Measurements from ENCODE around the gene POLR1A.

The POLR1A gene

DNA sequence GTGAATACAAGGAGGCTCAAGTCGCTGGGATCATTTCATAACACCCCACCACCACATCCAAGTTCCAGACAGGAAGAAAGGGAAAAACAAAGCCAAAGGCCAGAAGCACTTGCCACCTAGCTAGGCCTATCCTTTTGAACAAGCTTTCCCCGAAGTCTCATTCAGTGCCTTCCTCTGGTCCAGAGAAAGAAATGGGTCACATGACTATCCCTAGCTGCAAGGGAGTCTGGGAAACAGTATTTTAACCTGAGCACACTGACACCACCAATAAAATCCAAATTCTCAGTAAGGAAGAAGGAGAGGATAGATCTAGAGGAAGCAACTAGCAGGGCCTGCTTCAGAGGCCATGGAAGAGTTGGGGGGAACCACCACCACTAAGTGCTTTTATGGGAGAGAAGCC lies 91.2 kb downstream of the POLR1A start:
- Histone ChIP-seq H3K4me3 (IDR thresholded peaks at IDR 0.05; ENCODE audit: insufficient read depth, low read depth, low read length) (no peak overlapping the region), H3K27ac (no peak overlapping the region), H3K27me3 (ENCODE audit: insufficient read depth, low read depth) (no peaks in the 10 kb centered on the region), H3K36me3 (ENCODE audit: insufficient read depth) (no peaks in the 10 kb centered on the region), H3K79me2 (ENCODE audit: insufficient read depth, low read depth) (no peaks in the 10 kb centered on the region), H3K9ac (no peak overlapping the region), H3K4me2 (no peak overlapping the region), H4K20me1 (ENCODE audit: insufficient read depth) (no peaks in the 10 kb centered on the region), H2AFZ (ENCODE audit: low read depth) (no peak overlapping the region), H3K4me1 (ENCODE audit: low read depth, poor library complexity, severe bottlenecking) (no peaks in the 10 kb centered on the region)
- TF ChIP-seq, protein P1, sequence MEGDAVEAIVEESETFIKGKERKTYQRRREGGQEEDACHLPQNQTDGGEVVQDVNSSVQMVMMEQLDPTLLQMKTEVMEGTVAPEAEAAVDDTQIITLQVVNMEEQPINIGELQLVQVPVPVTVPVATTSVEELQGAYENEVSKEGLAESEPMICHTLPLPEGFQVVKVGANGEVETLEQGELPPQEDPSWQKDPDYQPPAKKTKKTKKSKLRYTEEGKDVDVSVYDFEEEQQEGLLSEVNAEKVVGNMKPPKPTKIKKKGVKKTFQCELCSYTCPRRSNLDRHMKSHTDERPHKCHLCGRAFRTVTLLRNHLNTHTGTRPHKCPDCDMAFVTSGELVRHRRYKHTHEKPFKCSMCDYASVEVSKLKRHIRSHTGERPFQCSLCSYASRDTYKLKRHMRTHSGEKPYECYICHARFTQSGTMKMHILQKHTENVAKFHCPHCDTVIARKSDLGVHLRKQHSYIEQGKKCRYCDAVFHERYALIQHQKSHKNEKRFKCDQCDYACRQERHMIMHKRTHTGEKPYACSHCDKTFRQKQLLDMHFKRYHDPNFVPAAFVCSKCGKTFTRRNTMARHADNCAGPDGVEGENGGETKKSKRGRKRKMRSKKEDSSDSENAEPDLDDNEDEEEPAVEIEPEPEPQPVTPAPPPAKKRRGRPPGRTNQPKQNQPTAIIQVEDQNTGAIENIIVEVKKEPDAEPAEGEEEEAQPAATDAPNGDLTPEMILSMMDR (conservative IDR thresholded peaks at IDR 0.05; ENCODE audit: low read depth, low read length): no peak

DNA sequence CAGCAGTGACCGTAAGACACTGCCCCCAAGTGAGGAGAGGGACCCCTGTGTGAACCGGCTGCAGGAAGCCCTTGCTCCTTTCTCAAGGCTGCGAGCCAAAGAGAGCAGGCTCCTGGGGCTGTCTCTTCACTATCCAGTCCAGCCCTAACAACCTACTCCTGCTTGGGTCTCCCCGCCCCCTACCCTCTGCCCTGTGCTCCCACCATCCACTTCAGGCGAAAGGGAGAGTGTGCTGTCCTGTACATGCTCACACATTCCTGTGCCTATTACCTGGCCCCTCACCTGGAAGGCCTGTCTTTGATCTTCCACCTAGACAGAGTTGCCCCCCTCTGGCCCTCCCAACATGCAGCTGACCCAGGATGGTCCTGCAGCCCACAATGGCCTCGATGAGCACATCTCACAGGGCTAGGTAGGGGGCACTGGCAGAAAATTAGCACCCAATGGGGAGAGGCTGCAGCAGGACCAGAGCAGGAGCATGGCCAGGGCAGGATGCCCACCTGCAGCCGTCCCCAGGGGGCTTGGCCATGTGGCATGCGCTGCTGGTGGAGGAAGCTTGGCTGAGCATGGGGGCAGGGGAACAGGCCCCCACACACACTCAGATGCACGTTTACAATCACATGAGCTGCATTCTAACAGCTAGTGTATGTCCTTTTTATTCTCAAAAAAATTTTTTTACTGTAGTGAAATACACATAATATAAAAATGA lies 93.5 kb downstream of the POLR1A start:
- no peaks in the 10 kb centered on the region for H3K36me3 ChIP-seq (ENCODE audit: insufficient read depth)
- no peak overlapping the region for H3K27ac ChIP-seq
- H4K20me1 ChIP-seq (ENCODE audit: insufficient read depth): no peaks in the 10 kb centered on the region
- H3K9ac ChIP-seq: no peak overlapping the region
- H3K27me3 ChIP-seq (ENCODE audit: insufficient read depth, low read depth): no peaks in the 10 kb centered on the region
- H3K4me3 ChIP-seq (IDR thresholded peaks at IDR 0.05; ENCODE audit: insufficient read depth, low read depth, low read length): no peak overlapping the region
- H3K4me2 ChIP-seq: no peak overlapping the region
- no peak overlapping the region for H2AFZ ChIP-seq (ENCODE audit: low read depth)
- TF ChIP-seq, protein P1 (conservative IDR thresholded peaks at IDR 0.05; ENCODE audit: low read depth, low read length): no peak
- H3K79me2 ChIP-seq (ENCODE audit: insufficient read depth, low read depth): no peaks in the 10 kb centered on the region
- H3K4me1 ChIP-seq (ENCODE audit: low read depth, poor library complexity, severe bottlenecking): no peaks in the 10 kb centered on the region

DNA sequence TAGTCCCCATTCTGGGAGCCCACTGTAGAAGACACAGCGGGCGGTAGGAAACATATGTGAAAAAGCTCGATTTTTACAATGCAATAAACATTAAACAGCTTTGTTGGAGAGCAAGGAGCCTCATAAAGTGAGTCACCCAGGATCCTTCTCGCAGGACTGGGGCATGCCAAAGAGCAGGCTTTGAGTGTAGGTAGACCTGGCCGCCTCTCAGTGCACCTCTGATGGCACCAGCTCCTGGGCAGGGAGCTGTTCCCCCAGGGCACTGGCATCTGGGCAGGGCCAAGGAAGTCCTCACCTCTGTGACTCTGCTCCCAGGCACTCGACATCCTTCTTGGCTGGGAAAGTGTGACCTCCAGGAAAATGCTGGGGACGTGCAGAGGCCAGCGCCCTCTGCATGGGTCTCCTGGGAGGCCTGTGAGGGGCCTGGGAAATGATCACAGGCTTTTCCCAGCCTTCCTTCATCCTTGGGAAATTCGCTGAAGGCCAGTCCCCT lies 94.2 kb downstream of the POLR1A start:
- Histone ChIP-seq H4K20me1 (ENCODE audit: insufficient read depth) (no peaks in the 10 kb centered on the region), H3K4me3 (IDR thresholded peaks at IDR 0.05; ENCODE audit: insufficient read depth, low read depth, low read length) (no peak overlapping the region)

DNA sequence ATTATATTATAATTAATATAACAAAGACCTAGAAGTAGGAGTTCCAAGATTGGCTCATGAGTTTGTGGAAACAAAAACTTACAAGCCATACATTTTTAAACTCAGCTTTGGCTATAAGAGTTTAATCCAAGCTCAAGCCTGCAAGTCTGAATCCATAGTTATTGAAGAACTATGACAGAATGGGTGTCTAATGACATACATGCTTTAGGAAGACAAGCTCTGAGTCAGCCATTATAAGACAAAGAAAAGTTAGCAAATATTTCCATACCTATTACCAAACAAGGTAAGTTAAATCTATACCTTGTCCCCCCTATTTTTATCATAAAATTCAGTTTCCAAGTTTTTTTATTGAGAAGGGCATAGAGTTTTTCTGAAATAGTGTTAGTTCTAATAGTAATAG lies 95.6 kb downstream of the POLR1A start:
- H3K27ac ChIP-seq: no peak overlapping the region

More for the DNA sequence above, 94.2 kb downstream of the POLR1A start:
- Histone ChIP-seq H3K9ac (no peak overlapping the region), H3K4me1 (ENCODE audit: low read depth, poor library complexity, severe bottlenecking) (no peaks in the 10 kb centered on the region), H3K4me2 (no peak overlapping the region), H3K27me3 (ENCODE audit: insufficient read depth, low read depth) (no peaks in the 10 kb centered on the region), H3K36me3 (ENCODE audit: insufficient read depth) (no peaks in the 10 kb centered on the region), H3K79me2 (ENCODE audit: insufficient read depth, low read depth) (no peaks in the 10 kb centered on the region), H2AFZ (ENCODE audit: low read depth) (no peak overlapping the region), H3K27ac (no peak overlapping the region)
- TF ChIP-seq, protein P1 (conservative IDR thresholded peaks at IDR 0.05; ENCODE audit: low read depth, low read length): no peak

More for the DNA sequence above, 95.6 kb downstream of the POLR1A start:
- H4K20me1 ChIP-seq (ENCODE audit: insufficient read depth): no peaks in the 10 kb centered on the region
- H3K4me3 ChIP-seq (IDR thresholded peaks at IDR 0.05; ENCODE audit: insufficient read depth, low read depth, low read length): no peak overlapping the region
- no peaks in the 10 kb centered on the region for H3K4me1 ChIP-seq (ENCODE audit: low read depth, poor library complexity, severe bottlenecking)
- H2AFZ ChIP-seq (ENCODE audit: low read depth): no peak overlapping the region
- H3K79me2 ChIP-seq (ENCODE audit: insufficient read depth, low read depth): no peaks in the 10 kb centered on the region
- no peak overlapping the region for H3K4me2 ChIP-seq
- TF ChIP-seq, protein P1 (conservative IDR thresholded peaks at IDR 0.05; ENCODE audit: low read depth, low read length): no peak
- H3K9ac ChIP-seq: no peak overlapping the region
- no peaks in the 10 kb centered on the region for H3K36me3 ChIP-seq (ENCODE audit: insufficient read depth)
- no peaks in the 10 kb centered on the region for H3K27me3 ChIP-seq (ENCODE audit: insufficient read depth, low read depth)
